ENCODE results near the gene RNU4-1.
A peak's percentile ranks its signal among the peaks of the same experiment; 100 is the strongest.

- TF ChIP-seq REST (IDR thresholded peaks at IDR 0.05) (no peak), CTCF (IDR thresholded peaks at IDR 0.05; ENCODE audit: low read depth, low read length, missing input control) (no peak), EGR1 (IDR thresholded peaks at IDR 0.05; ENCODE audit: low read depth in 2 of 2) (no peak), ATF3 (IDR thresholded peaks at IDR 0.05) (no peak), GABPA (IDR thresholded peaks at IDR 0.05 in 1 of 2, conservative IDR thresholded peaks at IDR 0.05 in 1 of 2) (no peak), SP1 (IDR thresholded peaks at IDR 0.05) (peak; percentile 20), RAD21 (IDR thresholded peaks at IDR 0.05) (no peak), HNF4G (IDR thresholded peaks at IDR 0.05) (no peak), HNF4A (conservative IDR thresholded peaks at IDR 0.05) (peak; percentile 18 to 82)
- TF ChIP-seq, protein P1, sequence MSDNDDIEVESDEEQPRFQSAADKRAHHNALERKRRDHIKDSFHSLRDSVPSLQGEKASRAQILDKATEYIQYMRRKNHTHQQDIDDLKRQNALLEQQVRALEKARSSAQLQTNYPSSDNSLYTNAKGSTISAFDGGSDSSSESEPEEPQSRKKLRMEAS (IDR thresholded peaks at IDR 0.05), result no peak
Observed at GRCh38 chr12:120332041-120332440, 39.0 kb upstream of the RNU4-1 start.
